ENCODE results near the gene BRI3. TPM values are rescaled to one million over a fixed set of nuclear protein-coding genes. Genes with fewer than 3 reads are reported as not detected.

BRI3 gene
- total RNA-seq, 1 donor from 2014 or later, result 530 TPM

DNA sequence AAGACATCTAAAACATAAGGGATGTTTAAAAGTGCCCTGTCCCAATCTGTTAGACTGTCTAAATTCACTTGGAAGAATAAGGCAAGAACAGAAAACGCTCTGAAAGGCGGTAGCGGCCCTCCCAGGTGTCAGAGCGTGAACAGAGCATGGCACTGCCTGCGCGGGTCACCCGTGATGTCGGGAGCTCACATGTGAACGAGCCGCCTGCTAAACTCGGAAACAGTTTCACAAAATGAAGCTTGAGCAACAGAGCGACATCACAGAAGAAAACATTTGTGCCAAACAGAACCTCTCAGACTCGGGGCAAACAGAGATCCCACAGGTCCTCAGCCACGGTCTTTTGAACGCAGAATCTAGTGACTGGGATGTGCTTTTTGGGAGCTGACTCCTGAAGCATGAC lies 12.8 kb downstream of the BRI3 start:
- Histone ChIP-seq H3K9me3 (no peaks in the 10 kb centered on the region), H3K27me3 (no peaks in the 10 kb centered on the region), H3K4me3 (no peak overlapping the region), H3K36me3 (peaks cover 57% of the 10 kb centered on the region), H3K27ac (no peak overlapping the region), H3K4me1 (peaks cover 4% of the 10 kb centered on the region)
- intact Hi-C loops (cut with DNase I), result loop anchor here (10.0 kb wide), 1 partner anchor 110 kb away; the partner anchor contains the start of gene BAIAP2L1
- TF ChIP-seq, protein P1, sequence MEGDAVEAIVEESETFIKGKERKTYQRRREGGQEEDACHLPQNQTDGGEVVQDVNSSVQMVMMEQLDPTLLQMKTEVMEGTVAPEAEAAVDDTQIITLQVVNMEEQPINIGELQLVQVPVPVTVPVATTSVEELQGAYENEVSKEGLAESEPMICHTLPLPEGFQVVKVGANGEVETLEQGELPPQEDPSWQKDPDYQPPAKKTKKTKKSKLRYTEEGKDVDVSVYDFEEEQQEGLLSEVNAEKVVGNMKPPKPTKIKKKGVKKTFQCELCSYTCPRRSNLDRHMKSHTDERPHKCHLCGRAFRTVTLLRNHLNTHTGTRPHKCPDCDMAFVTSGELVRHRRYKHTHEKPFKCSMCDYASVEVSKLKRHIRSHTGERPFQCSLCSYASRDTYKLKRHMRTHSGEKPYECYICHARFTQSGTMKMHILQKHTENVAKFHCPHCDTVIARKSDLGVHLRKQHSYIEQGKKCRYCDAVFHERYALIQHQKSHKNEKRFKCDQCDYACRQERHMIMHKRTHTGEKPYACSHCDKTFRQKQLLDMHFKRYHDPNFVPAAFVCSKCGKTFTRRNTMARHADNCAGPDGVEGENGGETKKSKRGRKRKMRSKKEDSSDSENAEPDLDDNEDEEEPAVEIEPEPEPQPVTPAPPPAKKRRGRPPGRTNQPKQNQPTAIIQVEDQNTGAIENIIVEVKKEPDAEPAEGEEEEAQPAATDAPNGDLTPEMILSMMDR (IDR thresholded peaks at IDR 0.05), result no peak
- ATAC-seq, result no peak
- DNase-seq, result no peak

DNA sequence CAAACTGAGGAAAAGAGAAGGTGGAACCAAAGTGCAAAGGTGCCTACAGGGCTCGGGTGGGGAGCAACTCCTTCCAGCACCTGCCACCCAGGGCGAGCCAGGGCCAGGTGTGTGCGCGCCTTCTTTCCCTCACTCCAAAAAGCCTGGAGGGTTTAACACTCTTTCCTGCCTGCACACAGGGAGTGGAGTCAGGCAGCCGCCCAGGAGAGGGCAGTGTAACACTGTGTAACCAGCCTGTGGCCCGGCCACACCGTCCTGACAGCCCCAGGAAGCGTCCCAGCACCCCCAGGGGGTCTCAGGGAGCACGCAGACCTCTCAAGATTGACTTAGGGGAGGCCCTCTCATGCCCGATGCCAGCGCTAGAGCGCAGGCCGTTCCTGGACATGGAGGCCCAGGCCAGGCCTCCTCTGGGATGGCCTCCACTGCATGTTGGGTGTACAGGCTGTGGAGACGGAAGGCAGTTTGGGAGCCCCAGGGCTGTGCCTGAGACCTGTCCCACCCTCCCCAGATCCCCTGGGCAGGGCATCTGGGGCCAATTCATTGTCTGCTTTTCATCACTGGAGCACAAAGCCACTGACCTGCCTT lies 13.4 kb downstream of the BRI3 start:
- H3K27ac ChIP-seq, result no peak overlapping the region
- no peaks in the 10 kb centered on the region for H3K27me3 ChIP-seq
- intact Hi-C loops (cut with DNase I), result loop anchor here (10.0 kb wide), 1 partner anchor 110 kb away; the partner anchor contains the start of gene BAIAP2L1
- no peaks in the 10 kb centered on the region for H3K4me1 ChIP-seq
- TF ChIP-seq, protein P1 (IDR thresholded peaks at IDR 0.05), result peak; percentile 55
- peak; percentile 77 for DNase-seq
- no peak overlapping the region for H3K4me3 ChIP-seq
- H3K9me3 ChIP-seq, result no peaks in the 10 kb centered on the region
- peak; percentile 77 for ATAC-seq
- peaks cover 57% of the 10 kb centered on the region for H3K36me3 ChIP-seq

DNA sequence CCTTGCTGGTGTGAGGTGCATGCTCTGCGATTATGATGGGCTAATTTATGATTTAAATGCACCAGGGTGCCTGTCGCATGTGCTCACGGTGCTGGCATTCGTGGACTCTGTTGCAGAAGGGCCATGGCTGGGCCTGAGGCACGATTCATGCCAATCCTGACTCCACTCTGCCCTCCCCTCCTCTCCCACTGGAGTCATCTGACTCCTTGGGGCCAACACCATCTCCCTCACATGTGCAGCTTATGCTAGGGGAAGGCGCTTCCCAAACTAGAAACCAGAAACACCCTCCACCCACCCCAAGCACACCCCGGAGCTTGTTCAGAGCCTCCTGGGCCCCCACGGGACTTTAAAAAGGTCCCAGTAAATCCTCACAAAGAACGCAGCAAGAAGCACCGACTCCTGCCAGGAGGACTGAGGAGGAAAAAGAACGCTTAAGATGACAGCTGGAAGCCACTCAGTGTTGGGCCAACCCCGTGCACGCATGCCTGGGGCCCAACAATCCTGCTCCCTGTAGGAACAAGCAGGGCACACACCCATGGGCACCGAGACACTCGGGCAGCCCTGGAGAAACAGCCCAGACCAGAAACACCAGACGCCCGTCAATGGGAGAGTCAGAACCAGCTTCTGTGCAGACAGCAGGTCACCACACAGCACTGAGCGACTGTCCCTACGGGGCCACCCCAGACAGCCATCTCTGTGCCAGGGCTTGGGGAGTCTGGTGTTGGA lies 14.1 kb downstream of the BRI3 start:
- Histone ChIP-seq H3K4me3 (no peak overlapping the region), H3K27ac (no peak overlapping the region), H3K9me3 (no peaks in the 10 kb centered on the region), H3K4me1 (no peaks in the 10 kb centered on the region), H3K27me3 (no peaks in the 10 kb centered on the region), H3K36me3 (peaks cover 54% of the 10 kb centered on the region)
- peak; percentile 45 for ATAC-seq
- no peak for DNase-seq
- intact Hi-C loops (cut with DNase I), result loop anchor here (10.0 kb wide), 1 partner anchor 109 kb away; the partner anchor contains the start of gene BAIAP2L1
- TF ChIP-seq, protein P1 (IDR thresholded peaks at IDR 0.05), result no peak

DNA sequence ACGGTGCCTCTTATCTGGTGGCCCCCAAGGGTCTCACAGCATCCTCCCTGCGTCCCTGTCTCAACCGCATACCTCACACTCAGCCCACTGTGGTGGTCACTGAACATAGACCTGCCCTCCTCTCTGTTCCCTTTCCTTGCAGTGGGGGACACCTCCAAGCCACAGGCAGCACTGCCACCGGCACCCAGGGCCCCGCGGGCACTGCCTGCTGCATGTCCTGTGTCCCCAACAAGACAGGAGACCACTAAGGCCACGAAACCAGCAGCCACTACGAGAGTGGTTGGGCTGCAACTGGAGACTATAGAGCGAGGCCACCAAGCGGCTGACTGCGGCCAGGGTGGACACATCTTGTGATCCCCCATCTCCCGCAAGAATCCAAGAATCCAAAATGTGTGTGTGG lies 15.3 kb downstream of the BRI3 start:
- Histone ChIP-seq H3K36me3 (peaks cover 42% of the 10 kb centered on the region), H3K4me1 (no peaks in the 10 kb centered on the region), H3K27ac (no peak overlapping the region), H3K4me3 (no peak overlapping the region), H3K27me3 (no peaks in the 10 kb centered on the region), H3K9me3 (no peaks in the 10 kb centered on the region)
- intact Hi-C loops (cut with DNase I), result loop anchor here (10.0 kb wide), 1 partner anchor 108 kb away; the partner anchor contains the start of gene BAIAP2L1
- ATAC-seq (no peak), DNase-seq (no peak)
- TF ChIP-seq, protein P1 (IDR thresholded peaks at IDR 0.05), result no peak

DNA sequence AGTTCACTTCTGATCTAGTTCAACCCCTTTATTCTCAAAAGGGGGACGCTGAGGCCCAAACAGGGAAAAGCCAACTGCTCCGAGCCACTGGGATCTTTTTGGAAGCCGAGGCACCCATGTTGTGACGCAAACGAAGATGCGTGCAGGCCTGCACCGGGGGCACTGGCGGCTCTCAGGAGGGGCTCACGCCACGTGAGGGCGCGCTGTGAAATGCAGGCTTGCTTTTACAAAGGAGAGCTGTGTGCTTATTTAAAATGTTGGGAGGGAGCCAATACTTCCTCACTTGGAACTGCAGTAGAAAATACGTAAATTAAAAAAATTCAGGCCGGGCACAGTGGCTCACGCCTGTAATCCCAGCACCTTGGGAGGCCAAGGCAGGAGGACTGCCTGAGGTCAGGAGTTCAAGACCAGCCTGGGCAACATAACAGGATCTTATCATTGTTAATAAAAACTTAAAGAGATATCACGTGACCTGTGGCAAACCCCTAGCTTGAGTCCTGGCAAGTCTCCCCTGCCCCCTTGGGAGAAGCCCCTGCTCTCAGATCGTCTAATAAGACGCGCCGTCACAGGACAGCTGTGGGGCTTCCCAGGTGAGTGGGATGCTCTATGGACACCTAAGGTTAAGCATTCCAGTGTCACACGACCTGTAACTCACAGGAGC lies 16.3 kb downstream of the BRI3 start:
- Histone ChIP-seq H3K4me3 (no peak overlapping the region), H3K27ac (no peak overlapping the region), H3K27me3 (no peaks in the 10 kb centered on the region), H3K36me3 (peaks cover 33% of the 10 kb centered on the region), H3K4me1 (no peaks in the 10 kb centered on the region), H3K9me3 (no peaks in the 10 kb centered on the region)
- intact Hi-C loops (cut with DNase I), result loop anchor here (10.0 kb wide), 1 partner anchor 107 kb away; the partner anchor contains the start of gene BAIAP2L1
- TF ChIP-seq, protein P1 (IDR thresholded peaks at IDR 0.05), result no peak
- ATAC-seq (no peak), DNase-seq (no peak)
